Left lung (tissue), 10 donors: Measurements from ENCODE around the gene GRID1. TPM values are rescaled to one million over a fixed set of nuclear protein-coding genes. Genes with fewer than 3 reads are reported as not detected.

Source experiments
- ATAC-seq: fragments of 200-7000 bp; cut with Tn5 transposase; one replicate; pipeline ENCODE4 v1.9.1; 2020; ENCODE audit warnings: moderate library complexity
- DNase-seq, 4 donors: peaks; one replicate each; pipeline ENCODE4 v3.0.0-alpha.2; 2013 to 2020
- H3K27ac ChIP-seq, 2 donors: fragments of 200-600 bp; sonication (generic) in 1 of 2; one replicate each; pipeline versions ENCODE4 v1.5.0 to v1.8.0; 2020 to 2021
- H3K27me3 ChIP-seq, 2 donors: fragments of 200-600 bp; sonication (generic) in 1 of 2; one replicate each; pipeline versions ENCODE4 v1.5.0 to v1.8.0; 2020 to 2021
- H3K36me3 ChIP-seq, 2 donors: fragments of 200-600 bp; sonication (generic) in 1 of 2; one replicate each; pipeline versions ENCODE4 v1.5.0 to v1.8.0; 2020 to 2021
- H3K4me1 ChIP-seq, 2 donors: fragments of 200-600 bp; one replicate each; pipeline ENCODE4 v1.8.0; 2021
- H3K4me3 ChIP-seq, 2 donors: fragments of 200-600 bp; sonication (generic) in 1 of 2; one replicate each; pipeline versions ENCODE4 v1.5.0 to v1.8.0; 2020 to 2021; ENCODE audit warnings: mild to moderate bottlenecking in 1 of 2
- H3K9me3 ChIP-seq, 2 donors: fragments of 200-600 bp; sonication (generic) in 1 of 2; one replicate each; pipeline versions ENCODE4 v1.5.0 to v1.8.0; 2020 to 2021
- CTCF ChIP-seq, 2 donors: fragments of 200-600 bp; sonication (generic) in 1 of 2; IDR thresholded peaks; one replicate each; pipeline versions ENCODE4 v1.5.0 to v1.8.0; 2021; ENCODE audit warnings: antibody characterized with exemption in 2 of 2
- intact Hi-C, 2 donors: fragments of 100-400 bp; cut with DNase I; formaldehyde crosslinking; loops; one replicate each; pipeline versions ENCODE4 v1.11.2 to v1.14.2; 2022
- polyA plus RNA-seq, 6 donors: library from polyadenylated mRNA; unstranded; fragments of 120-200 nt; gene quantifications; one replicate each; pipeline ENCODE4 v1.2.1, GENCODE V29; 2013; ENCODE audit not compliant: insufficient read length in 6 of 6
- total RNA-seq, 2 donors: library from RNA; stranded (reverse); fragmentation: NEBNext Ultra II Directional; extraction: Animal tissue kit (Norgen Biotek cat#: 25700); gene quantifications; one replicate each; pipeline ENCODE4 v1.2.1, GENCODE V29; 2021
- donor health status: DM: no; HTN: yes; CAD: no.
- donor health status: DM: no; HTN: no; CAD: no.

GRID1 gene
- total and polyA plus RNA-seq, 8 donors: 0.81 to 2.6 (median 1.2) TPM

GRCh38 chr10:85614981-85615380, 751.6 kb downstream of the GRID1 start:
- intact Hi-C loops: no loop called here
- Histone ChIP-seq H3K27me3 (no peaks in the 10 kb centered on the region), H3K9me3 (no peaks in the 10 kb centered on the region), H3K27ac (no peak overlapping the region), H3K4me1 (no peaks in the 10 kb centered on the region), H3K4me3 (no peak overlapping the region), H3K36me3 (no peaks in the 10 kb centered on the region)
- TF ChIP-seq CTCF (IDR thresholded peaks at IDR 0.05): no peak
- no peak for DNase-seq
- no peak for ATAC-seq

- DNase-seq: no peak
- Histone ChIP-seq H3K4me3 (no peak overlapping the region), H3K36me3 (no peaks in the 10 kb centered on the region), H3K9me3 (no peaks in the 10 kb centered on the region), H3K27ac (no peak overlapping the region), H3K27me3 (no peaks in the 10 kb centered on the region), H3K4me1 (no peaks in the 10 kb centered on the region)
- no peak for TF ChIP-seq CTCF (IDR thresholded peaks at IDR 0.05)
- ATAC-seq: no peak
- intact Hi-C loops: no loop called here
Measured at GRCh38 chr10:85614566-85614965, 752.0 kb downstream of the GRID1 start.

- DNase-seq (peak in 1 of 4 donors; percentile 43), ATAC-seq (no peak)
- Histone ChIP-seq H3K36me3 (no peaks in the 10 kb centered on the region), H3K9me3 (no peaks in the 10 kb centered on the region), H3K27ac (no peak overlapping the region), H3K4me1 (no peaks in the 10 kb centered on the region), H3K27me3 (no peaks in the 10 kb centered on the region), H3K4me3 (no peak overlapping the region)
- TF ChIP-seq CTCF (IDR thresholded peaks at IDR 0.05): no peak
- intact Hi-C loops: no loop called here
Measured at GRCh38 chr10:85613391-85613790, 753.2 kb downstream of the GRID1 start.

GRCh38 chr10:85612833-85613232, 753.8 kb downstream of the GRID1 start:
- DNase-seq: peak in 1 of 4 donors; percentile 39
- Histone ChIP-seq H3K36me3 (no peaks in the 10 kb centered on the region), H3K4me3 (no peak overlapping the region), H3K27ac (no peak overlapping the region), H3K4me1 (no peaks in the 10 kb centered on the region), H3K27me3 (no peaks in the 10 kb centered on the region), H3K9me3 (no peaks in the 10 kb centered on the region)
- ATAC-seq: no peak
- TF ChIP-seq CTCF (IDR thresholded peaks at IDR 0.05): peak in 1 of 2 donors; percentile 29
- intact Hi-C loops: no loop called here

- H3K27me3 ChIP-seq: no peaks in the 10 kb centered on the region
- H3K27ac ChIP-seq: no peak overlapping the region
- no peak overlapping the region for H3K4me3 ChIP-seq
- no peaks in the 10 kb centered on the region for H3K9me3 ChIP-seq
- ATAC-seq: no peak
- no peak for TF ChIP-seq CTCF (IDR thresholded peaks at IDR 0.05)
- intact Hi-C loops: no loop called here
- no peaks in the 10 kb centered on the region for H3K36me3 ChIP-seq
- H3K4me1 ChIP-seq: no peaks in the 10 kb centered on the region
- DNase-seq: no peak
Measured at GRCh38 chr10:85612378-85612775, 754.2 kb downstream of the GRID1 start.
